NB4 (cell line): ENCODE data around the gene NDUFS6.

ENCODE experiments used
- DNase-seq: peaks from one replicate; pipeline ENCODE4 v3.0.0; 2010; ENCODE audit warnings: low read depth
- H3K4me3 ChIP-seq: one replicate; pipeline ENCODE4 v1.5.1; 2011; ENCODE audit warnings: mild to moderate bottlenecking, low read depth, low read length, moderate library complexity
- CTCF ChIP-seq: IDR thresholded peaks from one replicate; pipeline ENCODE4 v1.5.1; 2012; ENCODE audit warnings: low read depth, low read length
- MAX ChIP-seq: IDR thresholded peaks from 2 replicates; pipeline ENCODE4 v1.6.1; 2011; ENCODE audit warnings: low read depth, low read length
- MYC ChIP-seq: IDR thresholded peaks from 2 replicates; pipeline ENCODE4 v1.6.1; 2011; ENCODE audit warnings: low read depth, low read length
- POLR2A ChIP-seq: IDR thresholded peaks from 2 replicates; pipeline ENCODE4 v1.6.1; 2011; ENCODE audit warnings: mild to moderate bottlenecking; ENCODE audit not compliant: insufficient read length; ENCODE audit errors: extremely low read depth

NDUFS6 gene

GRCh38 chr5:1860021-1860610, 58.9 kb downstream of the NDUFS6 start:
- no peak overlapping the region for H3K4me3 ChIP-seq
- TF ChIP-seq POLR2A: no peak
- no peak for TF ChIP-seq MYC
- no peak for TF ChIP-seq CTCF
- no peak for TF ChIP-seq MAX
- DNase-seq: no peak

GRCh38 chr5:1860949-1861348, 59.7 kb downstream of the NDUFS6 start:
- TF ChIP-seq MAX (no peak), POLR2A (no peak), CTCF (no peak), MYC (no peak)
- no peak overlapping the region for H3K4me3 ChIP-seq
- DNase-seq: no peak

GRCh38 chr5:1864896-1865440, 63.8 kb downstream of the NDUFS6 start:
- TF ChIP-seq MAX (no peak), CTCF (no peak), POLR2A (no peak), MYC (no peak)
- DNase-seq: no peak
- H3K4me3 ChIP-seq: no peak overlapping the region

- TF ChIP-seq MYC (no peak), POLR2A (no peak), MAX (no peak), CTCF (no peak)
- no peak for DNase-seq
- no peak overlapping the region for H3K4me3 ChIP-seq
Measured at GRCh38 chr5:1865486-1865885, 64.3 kb downstream of the NDUFS6 start.
